ENCODE measurements around the gene ATAD3B. TPM values are rescaled to one million over a fixed set of nuclear protein-coding genes. Genes with fewer than 3 reads are reported as not detected.
"Not testable (repeated sequence)": the region's sequence is repeated elsewhere in the genome, so short reads cannot be mapped to it uniquely, and the experiment has no call there.

Gene ATAD3B
- total RNA-seq, 4 donors from 2014 or later: 26.9 to 130 (median 35.0) TPM

DNA sequence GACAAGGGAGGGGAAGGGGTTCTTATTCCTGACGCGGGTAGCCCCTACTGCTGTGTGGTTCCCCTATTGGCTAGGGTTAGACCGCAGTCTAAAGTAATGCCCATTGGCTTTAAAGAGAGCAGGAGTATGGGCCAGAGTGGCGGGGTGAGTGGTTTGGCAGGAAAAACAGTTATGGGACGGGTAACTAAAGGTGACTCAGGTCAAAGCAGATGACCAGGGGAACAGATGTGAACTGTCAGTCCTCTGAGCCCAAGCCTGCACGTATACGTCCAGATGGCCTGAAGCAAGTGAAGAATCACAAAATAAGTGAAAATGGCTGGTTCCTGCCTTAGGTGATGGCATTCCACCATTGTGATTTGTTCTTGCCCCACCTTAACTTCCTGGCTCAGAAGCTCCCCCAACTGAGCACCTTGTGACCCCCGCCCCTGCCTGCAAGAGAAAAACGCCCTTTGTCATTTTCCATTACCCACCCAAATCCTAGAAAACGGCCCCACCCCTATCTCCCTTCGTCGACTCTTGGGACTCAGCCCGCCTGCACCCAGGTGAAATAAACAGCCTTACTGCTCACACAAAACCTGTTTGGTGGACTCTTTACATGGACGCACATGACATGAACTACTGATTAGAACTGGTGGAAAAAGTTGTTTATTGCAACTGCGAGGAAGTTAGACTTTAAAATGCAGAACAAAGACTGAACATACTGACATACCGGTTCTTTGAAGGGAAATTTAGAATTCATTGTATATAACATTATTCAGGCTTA lies 758 bp upstream of the ATAD3B start:
- TF ChIP-seq, protein P1, sequence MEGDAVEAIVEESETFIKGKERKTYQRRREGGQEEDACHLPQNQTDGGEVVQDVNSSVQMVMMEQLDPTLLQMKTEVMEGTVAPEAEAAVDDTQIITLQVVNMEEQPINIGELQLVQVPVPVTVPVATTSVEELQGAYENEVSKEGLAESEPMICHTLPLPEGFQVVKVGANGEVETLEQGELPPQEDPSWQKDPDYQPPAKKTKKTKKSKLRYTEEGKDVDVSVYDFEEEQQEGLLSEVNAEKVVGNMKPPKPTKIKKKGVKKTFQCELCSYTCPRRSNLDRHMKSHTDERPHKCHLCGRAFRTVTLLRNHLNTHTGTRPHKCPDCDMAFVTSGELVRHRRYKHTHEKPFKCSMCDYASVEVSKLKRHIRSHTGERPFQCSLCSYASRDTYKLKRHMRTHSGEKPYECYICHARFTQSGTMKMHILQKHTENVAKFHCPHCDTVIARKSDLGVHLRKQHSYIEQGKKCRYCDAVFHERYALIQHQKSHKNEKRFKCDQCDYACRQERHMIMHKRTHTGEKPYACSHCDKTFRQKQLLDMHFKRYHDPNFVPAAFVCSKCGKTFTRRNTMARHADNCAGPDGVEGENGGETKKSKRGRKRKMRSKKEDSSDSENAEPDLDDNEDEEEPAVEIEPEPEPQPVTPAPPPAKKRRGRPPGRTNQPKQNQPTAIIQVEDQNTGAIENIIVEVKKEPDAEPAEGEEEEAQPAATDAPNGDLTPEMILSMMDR (IDR thresholded peaks at IDR 0.05): no peak
- no peak for TF ChIP-seq POLR2A (IDR thresholded peaks at IDR 0.05)
- Histone ChIP-seq H3K27me3 (no peaks in the 10 kb centered on the region), H3K4me3 (peak overlapping the region; percentile 77 to 88 (median 82)), H3K27ac (peak overlapping the region; percentile 81 to 87 (median 84)), H3K36me3 (no peaks in the 10 kb centered on the region), H3K4me1 (peaks cover 0 to 20% (median 6%) of the 10 kb centered on the region in 4 donors), H3K9me3 (no peaks in the 10 kb centered on the region)
- DNase-seq: no peak

DNA sequence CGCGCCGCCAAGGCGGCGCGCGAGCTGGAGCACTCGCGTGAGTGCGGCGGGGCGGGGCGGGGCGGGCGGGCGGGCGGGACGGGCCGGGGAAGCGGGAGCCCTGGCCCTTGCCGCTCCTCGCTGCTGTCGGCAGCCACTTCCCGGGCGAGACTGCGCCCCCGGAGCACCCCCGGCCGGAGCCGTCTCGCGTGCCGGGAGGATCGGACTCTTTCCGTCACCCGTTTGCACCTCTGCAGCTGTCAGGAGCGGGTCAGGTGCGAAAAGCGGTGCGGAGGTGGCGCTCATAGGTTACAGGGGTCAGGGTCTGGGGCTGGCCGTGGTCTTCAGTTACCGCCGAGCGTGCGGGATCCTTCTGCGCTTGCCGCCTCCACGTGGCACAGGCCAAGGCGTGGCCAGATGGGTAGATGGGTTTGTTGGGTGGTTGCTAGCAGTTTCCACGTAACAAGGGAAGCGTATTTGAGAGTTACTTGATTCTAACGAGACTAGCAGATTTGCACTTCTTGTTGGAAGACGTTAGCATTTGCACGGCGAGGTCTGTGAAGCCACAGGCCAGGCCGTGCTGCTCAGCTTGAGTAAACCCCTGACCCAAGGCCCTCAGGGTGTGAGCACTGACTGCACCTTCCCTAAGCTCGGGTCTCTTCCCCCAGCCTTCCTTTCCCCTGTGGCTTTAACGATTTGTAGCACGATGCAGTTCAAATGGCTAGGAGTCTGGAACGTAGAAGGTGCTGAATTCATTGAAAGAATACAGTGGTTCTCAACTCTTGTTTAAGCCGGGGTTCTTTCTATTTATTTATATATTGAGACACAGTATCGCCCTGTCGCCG lies 700 bp downstream of the ATAD3B start:
- Histone ChIP-seq H3K4me1 (peaks cover 0 to 20% (median 6%) of the 10 kb centered on the region in 4 donors), H3K4me3 (peak overlapping the region; percentile 77 to 88 (median 82)), H3K27ac (peak overlapping the region in 3 of 4 donors; percentile 81 to 87 (median 81))
- H3K9me3 ChIP-seq, DNase-seq, H3K36me3 ChIP-seq, H3K27me3 ChIP-seq: not testable (repeated sequence)

DNA sequence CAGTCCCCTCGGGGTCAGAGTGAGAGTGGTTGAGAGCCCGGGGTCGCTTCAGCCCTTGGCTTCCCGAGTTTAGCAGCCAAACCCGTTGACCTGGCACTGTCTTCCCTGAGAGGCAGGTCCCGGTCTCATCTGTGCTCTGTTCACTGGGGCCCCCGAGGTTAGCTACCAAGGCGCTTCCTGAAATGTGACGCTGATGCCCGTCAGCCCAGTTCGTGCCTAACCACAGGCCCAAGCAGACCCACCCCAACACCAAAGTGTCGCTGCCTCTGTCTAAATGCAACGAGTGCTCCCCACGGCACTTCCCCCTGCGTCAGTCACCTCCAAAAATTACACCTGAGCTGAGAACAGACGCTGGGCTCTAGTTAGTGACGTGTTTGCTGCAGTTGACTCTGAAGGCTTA lies 4.4 kb downstream of the ATAD3B start:
- H3K27me3 ChIP-seq, H3K4me3 ChIP-seq, DNase-seq, H3K9me3 ChIP-seq, H3K27ac ChIP-seq: not testable (repeated sequence)
- peaks cover 0 to 35% (median 0%) of the 10 kb centered on the region in 3 donors for H3K36me3 ChIP-seq
- peaks cover 0 to 14% (median 4%) of the 10 kb centered on the region in 4 donors for H3K4me1 ChIP-seq

DNA sequence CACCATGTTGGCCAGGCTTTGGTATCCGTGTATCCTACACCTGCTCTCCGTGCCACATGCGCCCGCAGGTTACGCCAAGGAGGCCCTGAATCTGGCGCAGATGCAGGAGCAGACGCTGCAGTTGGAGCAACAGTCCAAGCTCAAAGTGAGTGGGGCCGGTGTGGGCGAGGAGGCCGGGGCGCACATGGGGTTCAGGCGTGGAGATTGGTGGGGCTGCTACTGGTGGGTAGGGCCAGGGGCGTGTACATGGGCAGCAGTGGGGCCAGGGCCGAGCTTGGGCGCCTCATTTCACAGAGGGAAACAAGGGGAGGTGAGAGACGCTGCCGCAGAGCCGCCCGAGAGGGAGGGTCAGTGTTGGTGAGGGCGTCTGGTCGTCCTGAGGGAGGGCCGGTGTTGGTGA lies 5.6 kb downstream of the ATAD3B start:
- no peak overlapping the region for H3K27ac ChIP-seq
- DNase-seq: no peak
- peaks cover 0 to 42% (median 0%) of the 10 kb centered on the region in 3 donors for H3K36me3 ChIP-seq
- no peaks in the 10 kb centered on the region for H3K27me3 ChIP-seq
- no peaks in the 10 kb centered on the region for H3K9me3 ChIP-seq
- H3K4me1 ChIP-seq: peaks cover 0 to 14% (median 4%) of the 10 kb centered on the region in 4 donors
- TF ChIP-seq, protein P1 (IDR thresholded peaks at IDR 0.05): no peak
- TF ChIP-seq POLR2A (IDR thresholded peaks at IDR 0.05): no peak
- no peak overlapping the region for H3K4me3 ChIP-seq

DNA sequence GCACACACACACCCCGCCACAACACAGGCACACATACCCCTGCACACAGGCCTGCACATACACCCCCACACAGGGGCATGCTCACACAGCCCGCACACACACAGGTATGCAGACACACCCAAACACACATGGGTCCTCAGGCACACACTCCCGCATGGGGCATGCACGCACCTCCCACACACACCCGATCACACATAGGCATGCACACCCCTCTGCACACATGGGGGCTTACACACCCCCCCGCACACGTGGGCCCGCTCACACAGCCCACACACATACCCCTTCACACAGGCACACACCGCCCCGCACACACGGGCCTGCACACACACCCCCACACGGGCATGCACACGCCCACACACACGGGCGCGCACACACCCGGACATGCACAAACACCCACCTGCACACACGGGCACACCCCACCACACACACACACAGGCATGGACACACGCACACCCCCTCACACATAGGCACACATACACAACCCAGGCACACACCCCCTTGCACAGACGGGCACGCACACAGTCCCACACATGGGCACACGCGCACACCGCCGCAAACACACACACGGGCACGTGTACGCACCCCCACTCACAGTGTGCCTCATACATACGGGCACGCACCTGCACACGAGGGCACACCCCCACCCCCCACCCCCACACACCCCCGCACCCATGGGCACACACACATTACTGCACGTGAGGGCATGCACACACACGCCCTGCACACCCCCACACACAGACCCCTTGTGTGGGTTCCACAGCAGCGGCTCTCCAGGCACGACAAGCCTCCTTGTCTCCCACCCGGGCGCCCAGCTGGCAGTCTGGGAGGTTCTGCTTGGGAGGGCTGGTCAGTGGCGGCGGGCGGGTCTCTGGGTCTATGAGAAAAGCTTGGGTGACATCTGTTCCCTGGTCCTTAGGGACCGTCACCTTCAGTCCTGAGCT lies 8.3 kb downstream of the ATAD3B start:
- Histone ChIP-seq H3K27ac (no peak overlapping the region), H3K27me3 (no peaks in the 10 kb centered on the region), H3K4me3 (no peak overlapping the region), H3K9me3 (no peaks in the 10 kb centered on the region), H3K4me1 (no peaks in the 10 kb centered on the region), H3K36me3 (peaks cover 0 to 62% (median 0%) of the 10 kb centered on the region in 3 donors)
- TF ChIP-seq, protein P1 (IDR thresholded peaks at IDR 0.05): no peak
- no peak for TF ChIP-seq POLR2A (IDR thresholded peaks at IDR 0.05)
- DNase-seq: no peak

DNA sequence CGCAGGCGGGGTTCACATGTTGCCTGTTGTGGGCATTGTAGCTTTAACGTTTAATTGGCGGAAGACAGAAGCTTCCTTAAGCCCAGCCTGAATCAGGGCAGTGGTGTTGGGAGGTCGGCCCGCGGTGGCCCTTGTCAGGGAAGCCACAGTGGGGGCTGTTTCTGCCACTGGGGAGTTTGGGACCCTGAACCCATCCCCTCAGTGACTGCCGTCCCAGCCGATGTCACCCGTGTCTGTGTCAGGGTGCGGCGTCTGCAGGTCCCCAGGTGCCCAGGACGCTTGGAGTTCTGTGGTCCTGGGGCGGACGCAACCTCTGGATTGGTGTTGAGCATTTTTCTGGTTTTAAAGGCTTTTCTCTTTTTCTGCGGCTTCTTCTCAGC lies 8.9 kb downstream of the ATAD3B start:
- H3K9me3 ChIP-seq, H3K4me3 ChIP-seq, DNase-seq, H3K27ac ChIP-seq, H3K4me1 ChIP-seq, H3K27me3 ChIP-seq: not testable (repeated sequence)
- peaks cover 0 to 62% (median 0%) of the 10 kb centered on the region in 3 donors for H3K36me3 ChIP-seq

DNA sequence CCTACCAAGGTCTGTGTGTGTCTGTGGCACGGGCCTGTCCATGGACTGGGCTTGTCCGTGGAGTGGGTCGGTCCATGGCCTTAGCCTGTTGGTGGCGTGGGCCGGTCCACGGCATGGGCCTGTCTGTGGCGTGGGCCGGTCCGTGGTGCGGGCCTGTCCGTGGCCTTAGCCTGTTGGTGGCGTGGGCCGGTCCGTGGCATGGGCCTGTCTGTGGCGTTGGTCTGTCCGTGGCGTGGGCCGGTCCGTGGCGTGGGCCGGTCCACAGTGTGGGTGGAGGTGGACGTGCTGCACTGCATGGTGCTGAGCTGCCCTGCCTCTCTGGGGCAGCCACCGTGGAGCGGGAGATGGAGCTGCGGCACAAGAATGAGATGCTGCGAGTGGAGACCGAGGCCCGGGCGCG lies 10.2 kb downstream of the ATAD3B start:
- H3K36me3 ChIP-seq: peaks cover 0 to 69% (median 0%) of the 10 kb centered on the region in 3 donors
- DNase-seq, H3K9me3 ChIP-seq, H3K27ac ChIP-seq, H3K27me3 ChIP-seq, H3K4me3 ChIP-seq, H3K4me1 ChIP-seq: not testable (repeated sequence)
